ENCODE results near the gene SH2D2A. TPM values are rescaled to one million over a fixed set of nuclear protein-coding genes. Genes with fewer than 3 reads are reported as not detected.
A peak's percentile ranks its signal among the peaks of the same experiment; 100 is the strongest.

SH2D2A gene
- total and polyA plus RNA-seq, 2 of the 4 experiments (the other 2 are of a cell fraction) = not detected

- TF ChIP-seq USF2 (IDR thresholded peaks at IDR 0.05; ENCODE audit: low read depth, low read length) (no peak), NFE2L2 (IDR thresholded peaks at IDR 0.05; ENCODE audit: low read depth, low read length) (no peak), RAD21 (IDR thresholded peaks at IDR 0.05; ENCODE audit: low read length) (no peak), POLR2A (IDR thresholded peaks at IDR 0.05; ENCODE audit: low read depth, low read length) (no peak)
These were observed 44.4 kb downstream of the SH2D2A start (continued) for GRCh38 chr1:156772222-156772621.

DNA sequence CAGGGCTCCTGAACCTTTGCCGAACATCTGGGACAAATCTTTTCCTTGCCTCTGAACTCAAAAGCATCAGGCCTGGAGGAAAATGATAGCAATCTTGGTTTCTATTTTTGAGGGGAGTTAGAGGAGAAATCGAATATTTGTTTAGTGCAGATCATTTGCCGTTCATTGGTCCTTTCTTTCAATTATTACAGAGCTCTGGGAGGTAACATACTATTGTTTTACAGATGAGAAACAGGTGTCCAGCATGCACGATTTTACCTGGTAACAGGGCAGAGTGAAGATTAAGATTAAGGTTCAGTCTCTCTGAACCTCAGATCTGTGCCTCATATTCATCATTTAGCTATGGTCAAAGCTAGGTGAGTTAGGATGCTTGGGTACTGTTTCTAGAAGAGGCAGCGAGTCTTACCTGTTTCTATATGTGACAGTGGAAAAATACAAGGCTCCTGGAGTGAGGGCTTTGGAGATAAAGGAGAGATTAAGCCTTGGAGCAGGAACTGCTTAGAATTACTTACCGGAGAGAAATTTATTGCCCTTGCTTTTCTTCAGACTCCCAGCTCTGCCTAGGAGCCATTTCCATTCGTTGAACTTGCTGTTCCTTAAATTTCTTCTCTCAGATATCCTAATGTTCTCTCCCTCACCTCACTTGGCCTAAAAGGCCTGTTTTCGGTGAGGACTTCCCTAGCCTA lies 47.9 kb downstream of the SH2D2A start:
- peak overlapping the region; percentile 71 for H3K4me3 ChIP-seq (ENCODE audit: insufficient read depth, low read depth, low read length)
- intact Hi-C loops (cut with micrococcal nuclease) = no loop called here
- 0 out of 2 replicates have a peak overlapping the region, but pooled peaks have one; percentile 62 for H3K56ac ChIP-seq (ENCODE audit: extremely low read depth, insufficient read depth, low read length)
- H3K9me3 ChIP-seq (ENCODE audit: control insufficient read depth, insufficient read depth, low read length) = no peaks in the 10 kb centered on the region
- ChIA-PET CTCF (interaction anchor here (0.7 kb wide), 1 partner anchor 43 kb away, joined by 3 read pairs; no protein-coding TSS in a partner anchor), POLR2A (ENCODE audit: unreplicated experiment) (interaction anchor here (2.1 kb wide), 1 partner anchor 28 kb away, joined by 18 read pairs; the partner anchor contains the start of gene MRPL24)
- H2BK15ac ChIP-seq (ENCODE audit: low read depth, low read length) = no peak overlapping the region
- no peak for TF ChIP-seq RFX5 (IDR thresholded peaks at IDR 0.05; ENCODE audit: low read depth, low read length)
- no peak for TF ChIP-seq MXI1 (IDR thresholded peaks at IDR 0.05; ENCODE audit: borderline replicate concordance, low read depth, low read length)
- TF ChIP-seq USF2 (IDR thresholded peaks at IDR 0.05; ENCODE audit: low read depth, low read length) = no peak
- no peak for TF ChIP-seq CEBPB (IDR thresholded peaks at IDR 0.05; ENCODE audit: low read depth, low read length)
- no peak for TF ChIP-seq ELK1 (IDR thresholded peaks at IDR 0.05; ENCODE audit: borderline replicate concordance, low read depth, low read length)
- peak overlapping the region; percentile 94 for H3K23ac ChIP-seq (ENCODE audit: low read depth, low read length)
- in situ Hi-C loops (cut with MboI; ENCODE audit: low sequenced_read_pairs) = no loop called here
- peak overlapping the region in 1 of 2 experiments; percentile 83; a peak in 2 of 4 replicates for H4K8ac ChIP-seq (ENCODE audit: low read depth in 2 of 2, low read length in 2 of 2)
- 33% methylated on average over 4 of the region's 8 CpGs; no CpG with 5 or more reads in 1 of the 2 experiments for WGBS, 2 experiments (ENCODE audit: extremely low coverage in 2 of 2, insufficient read length in 1 of 2)
- H3K9me1 ChIP-seq (ENCODE audit: insufficient read depth, low read length) = peaks cover 7% of the 10 kb centered on the region; the same call in 1 of the 2 replicates
- DNase-seq (no peak), ATAC-seq (ENCODE audit: low read depth) (no peak)
- H3K14ac ChIP-seq (replicated peaks; ENCODE audit: low read depth, low read length) = peak overlapping the region; percentile 77
- no peak overlapping the region for H2BK120ac ChIP-seq (ENCODE audit: low read depth, low read length)
- BruUV-seq (replicated peaks) = no TSS peak
- peak overlapping the region; percentile 93 for H3K4me2 ChIP-seq (ENCODE audit: low read depth, low read length)
- peaks cover 5% of the 10 kb centered on the region for H3K4me1 ChIP-seq (ENCODE audit: control insufficient read depth, insufficient read depth, low read length)
- no peaks in the 10 kb centered on the region for H3K27me3 ChIP-seq (ENCODE audit: control insufficient read depth, insufficient read depth, low read length)
- peaks cover 14 to 64% of the 10 kb centered on the region in 2 experiments for H3K79me1 ChIP-seq (ENCODE audit: low read depth in 1 of 2, low read length in 2 of 2)
- H3K27ac ChIP-seq (ENCODE audit: insufficient read depth, low read length) = peak overlapping the region; percentile 78
- peak overlapping the region; percentile 85 for H3K9ac ChIP-seq (ENCODE audit: low read depth, low read length)
- H2BK20ac ChIP-seq (ENCODE audit: low read depth, low read length) = no peak overlapping the region
- H4K91ac ChIP-seq (ENCODE audit: insufficient read depth, low read depth, low read length) = peak overlapping the region; percentile 68
- H2AK5ac ChIP-seq (ENCODE audit: low read depth, low read length) = peak overlapping the region; percentile 60; the same call in 1 of the 2 replicates
- no peak overlapping the region for H4K5ac ChIP-seq (ENCODE audit: low read depth, low read length)
- peaks cover 2% of the 10 kb centered on the region; the same call in 1 of the 2 replicates for H3K36me3 ChIP-seq (ENCODE audit: control insufficient read depth, insufficient read depth, low read length)
- peak overlapping the region; percentile 71 for H2BK5ac ChIP-seq (ENCODE audit: low read depth, low read length, poor library complexity, severe bottlenecking)
- dilution Hi-C loops (cut with HindIII; ENCODE audit: low sequenced_read_pairs, unreplicated experiment) = no loop called here
- H2AK9ac ChIP-seq (replicated peaks; ENCODE audit: low read depth, low read length, poor library complexity) = peak overlapping the region; percentile 97
- no peak overlapping the region for H3K18ac ChIP-seq (ENCODE audit: low read depth, low read length)
- peak overlapping the region; percentile 76 for H3K4ac ChIP-seq (ENCODE audit: low read depth, low read length)
- H4K20me1 ChIP-seq (ENCODE audit: insufficient read depth, low read length) = peaks cover 46% of the 10 kb centered on the region
- H2AFZ ChIP-seq (replicated peaks; ENCODE audit: low read length, poor library complexity) = no peak overlapping the region
